ENCODE results near the gene SF1.
"Not testable (repeated sequence)": the region's sequence is repeated elsewhere in the genome, so short reads cannot be mapped to it uniquely, and the experiment has no call there.

The SF1 gene, protein sequence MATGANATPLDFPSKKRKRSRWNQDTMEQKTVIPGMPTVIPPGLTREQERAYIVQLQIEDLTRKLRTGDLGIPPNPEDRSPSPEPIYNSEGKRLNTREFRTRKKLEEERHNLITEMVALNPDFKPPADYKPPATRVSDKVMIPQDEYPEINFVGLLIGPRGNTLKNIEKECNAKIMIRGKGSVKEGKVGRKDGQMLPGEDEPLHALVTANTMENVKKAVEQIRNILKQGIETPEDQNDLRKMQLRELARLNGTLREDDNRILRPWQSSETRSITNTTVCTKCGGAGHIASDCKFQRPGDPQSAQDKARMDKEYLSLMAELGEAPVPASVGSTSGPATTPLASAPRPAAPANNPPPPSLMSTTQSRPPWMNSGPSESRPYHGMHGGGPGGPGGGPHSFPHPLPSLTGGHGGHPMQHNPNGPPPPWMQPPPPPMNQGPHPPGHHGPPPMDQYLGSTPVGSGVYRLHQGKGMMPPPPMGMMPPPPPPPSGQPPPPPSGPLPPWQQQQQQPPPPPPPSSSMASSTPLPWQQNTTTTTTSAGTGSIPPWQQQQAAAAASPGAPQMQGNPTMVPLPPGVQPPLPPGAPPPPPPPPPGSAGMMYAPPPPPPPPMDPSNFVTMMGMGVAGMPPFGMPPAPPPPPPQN

DNA sequence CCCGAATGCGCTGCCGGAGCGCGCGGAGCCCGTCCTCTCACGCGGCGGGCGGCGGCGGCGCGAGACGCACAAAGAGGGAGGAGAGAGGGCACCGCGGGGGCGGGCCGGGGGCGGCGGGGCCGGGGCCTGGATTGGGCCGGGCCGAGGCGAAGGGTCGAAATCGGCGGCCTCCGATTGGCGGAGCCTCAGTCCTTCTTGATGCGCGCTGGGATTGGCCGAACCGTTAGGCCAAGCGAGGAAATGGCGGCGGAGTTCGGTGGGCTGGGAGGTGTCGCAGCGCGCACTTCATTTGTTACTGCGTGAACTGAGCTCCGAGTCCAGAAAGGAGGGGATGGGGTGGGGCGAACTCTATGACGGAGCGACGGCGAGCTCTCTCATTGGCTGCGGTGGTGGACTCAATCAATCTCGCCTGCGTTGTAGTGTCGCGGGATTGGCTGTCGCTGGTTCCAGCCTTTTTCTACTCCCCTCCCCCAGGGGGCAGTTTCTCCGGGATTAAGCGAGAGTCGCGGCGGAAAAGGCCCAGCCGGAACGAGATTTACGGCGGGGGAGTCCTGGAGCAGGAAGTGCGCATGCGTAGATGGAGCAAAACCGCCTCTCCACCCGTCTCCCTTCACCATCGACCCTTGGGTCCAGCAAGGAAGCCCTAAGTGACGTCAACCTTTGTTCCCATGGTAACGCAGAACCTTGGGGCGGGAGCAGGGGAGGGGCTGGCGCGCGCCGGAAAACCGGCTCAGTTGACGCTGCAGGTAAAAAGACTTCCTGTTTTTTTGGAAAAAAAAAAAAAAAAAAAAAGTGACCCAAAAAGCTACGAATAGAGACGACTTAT is at the start of gene SF1:
Gene SF1 (minus strand): TSS at position 70 of the 826 bp plus-strand sequence. CDS start 150 bp downstream, outside the sequence.
- peak; percentile 99 for DNase-seq (ENCODE audit: low read depth, low spot score)

DNA sequence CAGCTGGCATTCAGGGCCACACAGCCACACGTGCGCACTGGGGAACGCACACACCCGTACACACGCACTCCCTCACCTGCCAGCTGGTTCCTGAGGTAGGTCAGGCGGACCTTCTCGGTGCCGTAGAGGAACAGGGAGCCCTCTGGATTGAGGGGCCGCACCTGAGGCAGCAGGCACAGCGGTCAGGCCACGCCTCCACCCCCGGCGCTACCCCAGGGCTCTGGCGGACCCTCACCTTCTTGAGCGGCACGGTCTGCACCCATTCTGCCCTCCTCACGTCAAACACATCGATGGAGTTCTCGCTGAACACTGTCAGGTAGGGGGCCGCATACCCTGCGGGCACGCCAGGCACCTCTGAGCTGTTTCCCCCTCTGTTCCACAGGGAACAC is 49.1 kb upstream of the SF1 start:
- DNase-seq (ENCODE audit: low read depth, low spot score) = no peak

DNA sequence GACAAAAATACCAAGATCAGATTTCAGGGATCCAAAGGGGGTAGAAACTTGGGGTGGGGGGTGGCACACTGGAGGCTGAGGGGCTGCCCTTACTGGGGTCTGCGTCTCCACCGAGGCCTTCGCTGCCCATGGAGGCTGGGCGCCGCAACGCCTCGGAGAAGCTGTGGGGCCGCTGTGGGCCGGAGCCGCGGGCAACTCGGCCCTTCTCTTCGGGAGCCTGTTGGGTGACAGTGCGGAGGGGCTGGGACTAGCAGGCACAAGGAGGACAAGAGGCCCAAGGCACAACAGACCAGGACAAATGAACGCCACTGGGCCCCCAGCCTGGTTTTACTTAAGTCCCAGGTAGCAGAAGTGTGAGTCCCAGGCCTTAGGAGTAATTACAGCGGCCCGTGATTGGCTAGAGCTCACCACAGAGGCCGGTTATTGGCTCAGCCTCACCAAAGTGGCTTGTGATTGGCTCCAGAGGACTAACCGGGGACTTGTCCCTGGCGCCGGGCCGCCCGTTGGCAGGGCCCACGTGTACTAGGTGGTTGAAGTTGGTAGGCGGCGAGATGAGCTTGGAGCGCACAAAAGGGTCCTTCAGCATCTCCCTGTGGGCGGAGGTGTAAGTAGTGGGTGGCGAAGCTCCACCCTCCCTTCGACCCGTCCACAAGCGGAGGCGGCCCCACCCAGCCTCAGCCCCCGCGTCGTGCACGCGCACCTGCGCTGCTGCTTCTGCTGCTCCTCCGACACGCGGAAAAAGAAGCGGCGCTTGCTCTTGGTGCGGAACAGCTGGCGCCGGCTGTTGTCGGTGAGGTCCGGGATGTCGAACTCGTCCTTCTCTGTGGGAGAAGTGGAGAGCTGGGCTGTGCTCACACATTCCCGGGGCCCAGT is 48.5 kb upstream of the SF1 start:
- no peak for DNase-seq (ENCODE audit: low read depth, low spot score)

DNA sequence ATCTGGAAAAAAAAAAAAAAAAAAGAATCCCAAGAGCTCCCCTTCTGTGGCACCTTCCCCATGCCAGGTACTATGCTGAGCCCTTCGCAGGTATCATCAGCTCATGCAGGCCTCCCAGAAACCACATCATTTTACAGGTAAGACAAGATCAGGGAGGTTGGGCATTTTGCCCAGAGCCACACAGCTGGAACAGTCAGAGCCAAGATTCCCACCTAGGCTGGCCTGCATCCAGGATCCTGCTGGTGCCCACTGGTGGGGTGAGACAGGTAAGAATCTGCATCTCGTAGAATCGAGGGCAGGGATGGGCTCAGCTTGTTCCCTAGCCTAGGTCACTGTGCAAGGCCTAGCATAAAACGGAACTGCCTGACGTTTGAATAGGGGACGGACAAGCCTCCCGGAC is 47.7 kb upstream of the SF1 start:
- no peak for DNase-seq (ENCODE audit: low read depth, low spot score)

DNA sequence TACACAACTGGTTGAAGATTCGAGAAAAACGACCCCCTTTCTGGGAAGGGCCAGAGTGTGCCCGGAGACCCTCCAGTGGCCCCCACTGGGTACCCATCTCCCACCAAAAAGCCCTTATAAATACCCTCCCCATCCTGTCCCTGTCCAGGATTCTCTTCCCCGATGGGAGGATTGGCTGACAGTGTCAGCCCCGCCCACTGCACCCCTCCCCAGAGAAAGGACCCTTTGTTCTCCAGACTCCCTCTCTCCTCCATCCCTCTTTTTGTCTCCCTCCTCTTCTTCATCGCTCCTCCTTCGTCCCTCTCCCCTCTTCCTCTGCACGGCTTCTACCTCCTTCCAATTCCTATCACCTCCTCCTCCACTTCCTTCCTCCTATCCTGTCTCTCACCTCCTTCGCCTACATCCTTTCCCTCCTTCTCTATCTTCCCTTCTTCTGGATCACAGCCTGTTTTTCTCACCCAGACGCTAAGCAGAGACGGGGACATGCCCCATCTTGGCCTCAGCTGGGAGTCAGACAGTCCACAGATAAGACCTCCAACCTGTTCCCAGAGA is 45.3 kb upstream of the SF1 start:
- no peak for DNase-seq (ENCODE audit: low read depth, low spot score)

DNA sequence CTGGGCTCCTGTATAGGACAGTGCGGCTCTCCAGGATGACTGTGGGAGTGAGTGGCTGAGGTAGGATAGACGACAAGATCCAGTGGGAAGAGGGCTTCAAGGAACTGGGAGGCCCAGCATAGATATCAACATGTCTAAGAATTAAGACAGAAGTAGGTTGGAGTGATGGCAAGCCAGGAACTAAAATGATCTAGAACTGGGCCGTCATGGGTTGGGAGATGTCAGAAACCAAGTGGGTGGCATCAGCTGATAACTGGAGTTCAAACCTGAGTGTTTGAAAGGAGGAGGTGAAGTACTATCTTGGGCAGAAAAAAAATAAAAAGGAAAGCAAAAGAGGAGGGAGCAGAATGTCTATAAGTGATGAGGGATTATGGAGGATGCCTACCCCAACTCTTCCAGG is 39.1 kb upstream of the SF1 start:
- no peak for DNase-seq (ENCODE audit: low read depth, low spot score)

DNA sequence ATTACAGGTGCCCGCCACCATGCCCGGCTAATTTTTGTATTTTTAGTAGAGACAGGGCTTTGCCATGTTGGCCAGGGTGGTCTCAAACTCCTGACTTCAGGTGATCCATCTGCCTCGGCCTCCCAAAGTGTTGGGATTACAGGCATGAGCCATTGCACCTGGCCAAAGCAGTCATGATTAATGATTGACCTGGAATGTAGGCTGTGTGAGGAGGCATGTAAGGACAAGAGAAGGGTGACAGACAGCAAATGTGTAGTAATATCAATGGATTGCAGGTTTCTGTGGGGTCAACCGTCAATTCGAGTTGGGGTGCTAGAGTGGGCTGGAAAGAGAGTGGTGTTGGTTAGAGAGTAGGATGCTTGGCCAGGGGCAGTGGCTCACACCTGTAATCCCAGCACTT is 37.1 kb upstream of the SF1 start:
- DNase-seq (ENCODE audit: low read depth, low spot score) = not testable (repeated sequence)

DNA sequence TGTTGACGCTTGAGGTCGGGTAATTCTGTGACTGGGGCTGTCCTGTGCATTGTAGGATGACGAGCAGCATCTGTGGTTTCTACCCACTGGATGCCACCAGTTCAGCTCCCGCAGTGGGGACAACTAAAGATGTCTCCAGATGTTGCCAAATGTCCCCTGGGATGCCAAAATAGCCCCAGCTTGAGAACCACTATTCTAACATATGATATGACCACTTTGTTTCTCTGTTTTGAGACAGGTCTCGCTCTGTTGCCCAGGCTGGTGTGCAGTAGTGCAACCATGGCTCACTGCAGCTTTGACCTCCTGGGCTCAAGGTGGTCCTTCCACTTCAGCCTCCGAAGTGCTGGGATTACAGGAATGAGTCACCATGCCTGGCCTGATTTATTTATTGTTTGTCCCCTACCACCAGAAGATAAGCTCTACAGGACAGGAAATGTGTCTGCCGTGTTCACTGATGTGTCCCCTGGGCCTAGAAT is 36.4 kb upstream of the SF1 start:
- DNase-seq (ENCODE audit: low read depth, low spot score) = no peak

DNA sequence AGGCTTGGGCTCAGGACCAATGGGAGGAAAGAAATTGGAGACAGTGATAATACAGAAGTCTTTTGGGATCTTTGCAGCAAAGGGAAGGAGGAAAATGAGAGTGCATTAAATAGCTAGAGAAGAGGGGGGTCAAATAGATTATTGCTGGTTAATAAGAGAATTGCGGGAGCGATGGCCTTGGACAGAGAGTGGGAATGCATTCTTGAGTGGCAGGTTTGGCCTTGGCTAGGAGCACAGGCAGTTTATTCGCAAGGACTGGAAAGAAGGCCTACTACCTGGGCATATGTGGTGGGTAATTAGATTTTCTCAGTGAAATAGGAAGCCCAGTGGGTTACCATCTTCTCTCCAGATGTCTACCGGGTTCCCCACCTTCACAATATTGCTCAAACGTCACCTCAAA is 35.5 kb upstream of the SF1 start:
- DNase-seq (ENCODE audit: low read depth, low spot score) = no peak

DNA sequence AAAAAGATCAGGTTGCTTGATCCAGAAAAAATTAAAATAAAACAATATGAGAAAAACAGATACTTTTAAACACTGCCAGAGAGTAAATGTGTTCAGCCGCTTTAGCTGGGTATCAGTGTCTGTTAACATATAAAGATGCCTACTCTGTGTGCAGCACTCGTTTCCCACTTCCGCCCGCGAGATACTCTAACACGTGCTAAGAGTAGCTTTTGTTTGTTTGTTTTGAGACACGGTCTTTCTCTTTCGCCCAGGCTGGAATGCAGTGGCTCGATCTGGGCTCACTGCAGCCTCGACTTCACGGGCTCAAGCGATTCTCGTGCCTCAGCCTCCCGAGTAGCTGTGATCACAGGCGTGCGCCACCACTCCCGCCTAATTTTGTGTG is 32.5 kb upstream of the SF1 start:
- DNase-seq (ENCODE audit: low read depth, low spot score) = no peak

DNA sequence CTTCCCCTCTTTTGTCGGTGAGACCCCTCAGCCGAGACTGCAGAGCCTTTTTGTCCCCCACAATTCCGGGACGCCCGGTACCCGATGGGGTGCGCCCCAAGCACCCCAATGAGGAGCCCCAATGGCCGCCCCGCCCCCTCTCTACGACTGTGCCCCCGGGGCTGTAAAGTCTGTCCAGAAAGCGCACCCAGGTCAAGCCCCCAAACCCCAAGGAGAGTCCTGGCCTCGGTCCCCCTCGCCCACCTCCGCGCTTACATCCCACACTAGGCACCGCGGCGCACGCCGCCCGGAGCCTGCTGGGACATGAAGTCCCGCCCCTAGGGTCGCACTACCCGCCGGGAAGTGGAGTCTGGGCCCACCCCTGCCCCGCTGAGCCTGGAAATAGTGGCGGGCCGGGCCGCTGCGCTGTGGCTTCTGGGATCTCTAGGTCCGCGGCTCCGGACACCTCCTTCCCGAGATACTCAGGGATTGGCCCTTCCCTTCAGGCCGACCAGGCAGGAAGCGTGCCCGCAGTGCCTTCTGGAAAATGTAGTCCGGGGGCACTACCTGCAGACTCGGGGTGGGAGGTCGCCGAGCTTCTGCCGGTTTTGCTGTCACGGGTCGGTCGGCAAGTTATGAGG is 32.0 kb upstream of the SF1 start, which contains the start of gene MEN1:
Gene MEN1 (minus strand): TSS at position 281 of the 620 bp plus-strand sequence. CDS start 442 bp downstream, outside the sequence.
- peak; percentile 57 for DNase-seq (ENCODE audit: low read depth, low spot score)

DNA sequence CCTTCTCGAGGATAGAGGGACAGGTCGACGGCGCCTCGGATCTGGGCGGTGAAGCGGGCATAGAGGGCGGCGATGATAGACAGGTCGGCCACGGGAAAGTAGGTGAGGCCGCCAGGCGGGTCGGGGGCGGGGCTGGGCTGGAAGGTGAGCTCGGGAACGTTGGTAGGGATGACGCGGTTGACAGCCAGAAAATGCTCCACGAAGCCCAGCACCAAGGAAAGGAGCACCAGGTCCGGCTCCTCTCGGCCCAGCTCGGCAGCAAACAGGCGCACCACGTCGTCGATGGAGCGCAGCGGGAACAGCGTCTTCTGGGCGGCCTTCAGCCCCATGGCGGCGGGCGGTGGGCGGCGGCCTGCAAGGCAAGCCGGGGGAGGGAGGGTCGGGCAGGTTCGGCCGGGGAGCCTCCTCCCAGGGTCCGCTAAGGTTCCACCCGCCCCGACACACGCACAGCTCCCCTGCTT is 31.5 kb upstream of the SF1 start:
- no peak for DNase-seq (ENCODE audit: low read depth, low spot score)

DNA sequence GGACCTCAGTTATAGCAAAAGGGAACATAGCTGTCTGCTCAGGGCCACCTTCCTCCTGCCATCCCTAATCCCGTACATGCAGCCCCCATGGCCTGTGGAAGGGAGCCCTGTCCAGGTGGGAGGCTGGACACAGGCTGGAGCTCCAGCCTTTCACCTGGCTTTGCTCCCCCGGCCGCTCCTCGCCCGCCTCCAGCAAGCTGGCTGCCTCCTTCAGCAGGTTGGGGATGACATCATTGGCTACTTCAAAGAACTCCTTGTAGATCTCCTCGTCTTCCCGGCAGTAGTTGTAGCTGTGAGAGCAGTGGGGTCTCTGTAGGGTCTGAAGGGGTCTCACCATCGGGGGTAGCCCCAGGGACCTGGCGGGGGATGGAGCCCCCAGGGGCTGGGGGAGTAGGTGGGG is 27.1 kb upstream of the SF1 start:
- no peak for DNase-seq (ENCODE audit: low read depth, low spot score)

DNA sequence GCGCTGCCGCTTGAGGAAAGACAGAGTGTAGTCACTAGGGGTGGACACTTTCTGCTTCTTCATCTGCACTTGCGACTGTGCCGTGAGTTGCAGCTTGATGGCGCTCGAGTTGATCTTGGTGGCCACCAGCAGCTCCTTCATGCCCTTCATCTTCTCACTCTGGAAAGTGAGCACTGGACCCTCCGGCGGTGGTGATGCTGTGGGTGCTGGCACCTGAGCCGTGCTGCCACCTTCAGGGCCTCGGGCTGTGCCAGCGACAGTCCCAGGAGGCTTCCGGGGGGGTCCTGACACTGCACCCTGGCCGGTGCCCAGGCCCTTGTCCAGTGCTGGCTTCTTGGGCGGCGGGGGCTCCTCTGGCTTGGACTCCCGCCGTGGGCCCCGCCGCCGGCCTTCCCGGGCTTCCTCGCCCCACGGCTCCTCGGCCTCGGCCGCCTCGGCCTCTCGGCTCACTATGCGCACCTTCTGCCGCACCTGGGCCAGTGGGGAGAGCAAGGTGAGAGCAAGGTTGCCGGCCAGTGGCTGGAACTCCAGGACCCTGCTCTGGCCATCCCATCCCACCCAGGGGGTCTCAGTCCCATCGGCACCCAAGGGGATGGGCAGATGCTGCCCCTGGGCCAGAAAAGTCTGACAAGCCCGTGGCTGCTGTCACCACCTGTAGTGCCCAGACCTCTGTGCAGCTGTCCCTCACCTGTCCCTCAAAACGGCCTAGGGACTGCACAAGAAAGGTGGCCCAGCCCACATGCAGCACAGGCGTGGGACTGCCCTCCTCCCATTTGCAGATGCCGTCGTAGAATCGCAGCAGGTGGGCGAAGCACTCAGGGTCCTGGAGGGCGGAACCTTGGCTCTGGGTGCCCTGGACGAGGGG is 26.2 kb upstream of the SF1 start:
- DNase-seq (ENCODE audit: low read depth, low spot score) = no peak

DNA sequence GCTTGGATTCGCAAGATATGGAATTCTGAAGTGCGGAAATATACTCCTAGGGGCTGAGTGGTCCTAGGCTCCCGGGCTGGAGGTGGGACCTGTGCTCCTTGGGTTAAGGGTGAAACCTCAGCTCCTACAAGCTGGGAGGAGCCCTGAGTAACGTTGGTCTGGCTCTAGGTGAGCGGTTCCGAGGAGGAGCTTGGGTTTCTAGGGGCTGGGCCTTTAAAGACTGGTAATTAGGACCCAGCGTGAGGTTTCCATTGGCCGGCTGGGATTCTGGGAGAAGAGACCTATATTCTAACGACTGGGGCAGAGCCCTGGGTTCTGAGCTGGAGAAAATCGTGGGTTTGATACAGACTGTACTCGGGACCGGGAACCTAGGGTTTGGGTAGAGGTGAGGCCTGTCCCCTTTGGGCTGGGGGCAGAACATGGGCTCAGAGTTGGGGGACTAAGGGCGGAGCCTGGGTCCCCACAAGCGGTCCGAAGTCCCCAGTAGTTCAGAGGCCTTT is 25.6 kb upstream of the SF1 start:
- DNase-seq (ENCODE audit: low read depth, low spot score) = no peak

DNA sequence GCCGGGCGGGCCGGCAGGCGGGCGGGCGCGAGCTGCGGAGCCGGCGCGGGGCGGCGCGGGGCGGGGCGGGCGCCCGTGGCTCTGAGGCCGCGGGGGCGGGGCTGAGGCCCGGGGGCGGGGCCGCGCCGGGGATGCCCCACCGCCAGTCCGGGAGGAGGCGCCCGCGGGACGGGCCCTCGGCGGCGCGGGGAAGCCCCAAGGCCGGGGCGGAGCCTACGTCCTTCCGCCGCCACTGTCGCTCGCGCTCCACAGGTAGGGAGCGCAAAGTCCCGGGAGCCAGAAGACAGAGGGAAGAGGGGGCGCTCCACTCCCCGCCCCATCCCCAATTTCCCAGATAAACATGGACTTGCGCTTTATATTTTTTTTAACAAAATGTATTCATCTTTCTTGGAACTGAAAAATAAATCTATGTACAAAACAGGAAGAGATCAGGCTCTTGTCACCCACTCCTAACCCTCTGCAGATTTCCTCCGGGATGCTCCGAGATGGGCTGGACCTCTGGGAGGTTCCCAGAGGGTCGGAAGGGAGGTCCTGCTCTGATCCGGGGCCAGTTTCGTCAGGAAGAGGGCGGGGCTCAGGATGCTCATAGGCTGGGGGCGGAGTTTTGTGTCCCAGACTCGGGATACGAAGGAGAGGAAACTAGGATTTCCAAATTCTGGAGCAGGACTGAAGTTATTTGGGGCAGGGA is 25.0 kb upstream of the SF1 start, which contains the start of gene MAP4K2:
Gene MAP4K2 (minus strand): TSS at position 57 of the 688 bp plus-strand sequence. CDS start 65 bp downstream, outside the sequence.
- peak; percentile 67 for DNase-seq (ENCODE audit: low read depth, low spot score)

DNA sequence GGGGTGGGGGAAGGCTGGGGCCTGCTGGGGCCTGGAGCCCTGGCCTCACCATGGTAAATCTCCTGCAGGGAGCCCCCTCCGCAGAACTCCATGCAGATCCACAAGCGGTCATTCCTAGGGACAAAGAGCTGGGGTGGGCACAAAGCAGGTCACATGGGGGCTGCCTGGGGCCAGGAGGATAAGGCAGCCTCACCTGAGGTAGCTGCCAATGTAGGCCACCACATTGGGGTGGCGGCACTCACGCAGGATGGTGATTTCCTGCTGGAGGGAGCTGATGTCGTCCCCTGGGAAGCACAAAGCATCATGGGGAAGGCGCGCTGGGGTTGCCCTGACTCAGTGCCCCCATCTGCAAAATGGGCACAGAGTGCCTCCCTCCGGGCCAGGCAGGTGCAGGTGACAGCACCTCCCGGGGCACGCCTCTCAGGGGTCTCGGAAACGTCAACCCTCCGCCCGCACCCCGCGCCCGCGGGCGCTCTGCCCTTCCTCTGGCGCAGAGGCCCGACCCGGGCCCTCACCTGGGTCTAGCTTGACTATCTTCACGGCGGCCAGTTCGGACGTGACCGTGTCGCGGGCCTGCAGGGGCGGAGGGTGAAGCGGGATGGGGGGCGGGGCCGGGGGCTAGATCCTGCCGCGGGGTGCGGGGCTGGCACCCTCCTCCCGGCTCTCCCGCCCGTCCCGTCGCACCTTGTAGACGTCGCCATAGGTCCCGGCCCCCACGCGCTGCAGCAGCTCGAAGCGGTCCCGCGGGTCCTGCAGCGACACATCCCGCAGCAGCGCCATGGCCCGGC is 24.2 kb upstream of the SF1 start:
- no peak for DNase-seq (ENCODE audit: low read depth, low spot score)
